Right lobe of liver (tissue), 6 donors: ENCODE results near the gene TMEM151B. TPM values are rescaled to one million over a fixed set of nuclear protein-coding genes. Genes with fewer than 3 reads are reported as not detected.

Experiments used
- ATAC-seq, 4 donors: fragments of 200-7000 bp; cut with Tn5 transposase; one replicate each; pipeline ENCODE4 v1.9.1; 2020; ENCODE audit warnings: mild to moderate bottlenecking in 4 of 4, moderate library complexity in 4 of 4
- DNase-seq, 3 donors: peaks; one replicate each; pipeline ENCODE4 v3.0.0-alpha.2; 2020
- H3K27ac ChIP-seq, 3 donors: fragments of 200-600 bp; one replicate each; pipeline ENCODE4 v1.8.0; 2022
- H3K27me3 ChIP-seq, 2 donors: fragments of 200-600 bp; one replicate each; pipeline ENCODE4 v1.8.0; 2022
- H3K36me3 ChIP-seq, 4 donors: fragments of 200-600 bp; sonication (generic) in 1 of 4; one replicate each; pipeline versions ENCODE4 v1.5.1 to v1.8.0; 2017 to 2022; ENCODE audit warnings: control low read depth in 1 of 4
- H3K4me1 ChIP-seq, 4 donors: fragments of 200-600 bp; sonication (generic) in 1 of 4; one replicate each; pipeline versions ENCODE4 v1.5.1 to v1.8.0; 2017 to 2022; ENCODE audit warnings: control low read depth in 1 of 4
- H3K4me3 ChIP-seq, 3 donors: fragments of 200-600 bp; one replicate each; pipeline ENCODE4 v1.8.0; 2022
- H3K9me3 ChIP-seq, 4 donors: fragments of 200-600 bp; sonication (generic) in 1 of 4; one replicate each; pipeline versions ENCODE4 v1.5.1 to v1.8.0; 2017 to 2022; ENCODE audit warnings: control low read depth in 1 of 4
- POLR2A ChIP-seq: fragments of 450-650 bp; IDR thresholded peaks from one replicate; pipeline ENCODE4 v1.6.1; 2017; ENCODE audit warnings: antibody characterized with exemption, mild to moderate bottlenecking
- WGBS: methylation state at CpG from one replicate; pipeline ENCODE4 v1.1.6; 2018; ENCODE audit warnings: low coverage, low lambda C conversion rate; ENCODE audit not compliant: insufficient coverage; ENCODE audit errors: missing lambda C conversion rate; 5-methylcytosine and 5-hydroxymethylcytosine counted together
- intact Hi-C, 2 donors: fragments of 100-400 bp; cut with DNase I; formaldehyde crosslinking; loops; one replicate each; pipeline versions ENCODE4 v1.11.2 to v1.14.1; 2022
- microRNA counts: library from miRNA; unstranded; fragments of <30 nt; microRNA quantifications from one replicate; lab custom pipeline; 2016
- total RNA-seq, 6 experiments: library from RNA; depleted of rRNA in 2 of 6; stranded (reverse); fragments of >200 nt in 2 of 6; fragmentation: NEBNext Ultra II Directional in 3 of 6; extraction: Animal tissue kit (Norgen Biotek cat#: 25700) in 3 of 6; gene quantifications; one replicate each; pipeline versions ENCODE4 v1.1.0 to v1.2.4, GENCODE V29; 2016 to 2023
- TF ChIP-seq, protein P1 (sequence below), 4 donors: fragments of 200-600 bp in 3 of 4; fragments of 450-650 bp in 1 of 4; IDR thresholded peaks; one replicate each; pipeline versions ENCODE4 v1.5.1 to v1.8.0; 2016 to 2022; ENCODE audit warnings: antibody characterized with exemption in 4 of 4, mild to moderate bottlenecking in 2 of 4
- donor health status: DM: no; HTN: yes; CAD: no.
- donor health status: DM: no; HTN: no; CAD: no.
- donor health status: DM: no; HTN: no; CAD: no.
- donor health status: DM: no; HTN: yes; CAD: no.
- donor health status: DM: no; HTN: yes; CAD: no.

The TMEM151B gene
- total RNA-seq, 6 experiments from 2014 or later: not detected

DNA sequence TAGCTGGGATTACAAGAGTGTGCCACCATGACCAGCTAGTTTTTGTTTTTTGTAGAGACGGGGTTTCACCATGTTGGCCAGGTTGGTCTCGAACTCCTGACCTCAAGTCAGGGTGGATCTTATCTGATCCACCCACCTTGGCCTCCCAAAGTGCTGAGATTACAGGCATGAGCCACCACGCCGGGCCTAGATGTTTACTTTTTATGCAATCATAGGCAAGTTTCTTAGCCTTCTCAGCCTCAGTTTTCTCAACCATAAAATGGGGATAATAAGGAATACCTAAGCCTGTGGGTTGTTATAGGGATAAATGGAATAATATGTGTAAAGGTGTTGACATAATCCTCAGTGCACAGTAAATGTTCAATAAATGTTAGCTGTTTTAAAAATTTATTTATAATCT is 82.0 kb downstream of the TMEM151B start:
- no peaks in the 10 kb centered on the region for H3K27me3 ChIP-seq
- TF ChIP-seq, protein P1, sequence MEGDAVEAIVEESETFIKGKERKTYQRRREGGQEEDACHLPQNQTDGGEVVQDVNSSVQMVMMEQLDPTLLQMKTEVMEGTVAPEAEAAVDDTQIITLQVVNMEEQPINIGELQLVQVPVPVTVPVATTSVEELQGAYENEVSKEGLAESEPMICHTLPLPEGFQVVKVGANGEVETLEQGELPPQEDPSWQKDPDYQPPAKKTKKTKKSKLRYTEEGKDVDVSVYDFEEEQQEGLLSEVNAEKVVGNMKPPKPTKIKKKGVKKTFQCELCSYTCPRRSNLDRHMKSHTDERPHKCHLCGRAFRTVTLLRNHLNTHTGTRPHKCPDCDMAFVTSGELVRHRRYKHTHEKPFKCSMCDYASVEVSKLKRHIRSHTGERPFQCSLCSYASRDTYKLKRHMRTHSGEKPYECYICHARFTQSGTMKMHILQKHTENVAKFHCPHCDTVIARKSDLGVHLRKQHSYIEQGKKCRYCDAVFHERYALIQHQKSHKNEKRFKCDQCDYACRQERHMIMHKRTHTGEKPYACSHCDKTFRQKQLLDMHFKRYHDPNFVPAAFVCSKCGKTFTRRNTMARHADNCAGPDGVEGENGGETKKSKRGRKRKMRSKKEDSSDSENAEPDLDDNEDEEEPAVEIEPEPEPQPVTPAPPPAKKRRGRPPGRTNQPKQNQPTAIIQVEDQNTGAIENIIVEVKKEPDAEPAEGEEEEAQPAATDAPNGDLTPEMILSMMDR (IDR thresholded peaks at IDR 0.05): no peak
- TF ChIP-seq POLR2A: no peak
- intact Hi-C loops: no loop called here
- no peak for DNase-seq
- no peaks in the 10 kb centered on the region for H3K9me3 ChIP-seq
- no peaks in the 10 kb centered on the region for H3K36me3 ChIP-seq
- peaks cover 0 to 15% (median 2%) of the 10 kb centered on the region in 4 donors for H3K4me1 ChIP-seq
- WGBS: 36% methylated on average over 2 of the region's 4 CpGs
- H3K27ac ChIP-seq: no peak overlapping the region
- ATAC-seq: no peak
- no peak overlapping the region for H3K4me3 ChIP-seq

DNA sequence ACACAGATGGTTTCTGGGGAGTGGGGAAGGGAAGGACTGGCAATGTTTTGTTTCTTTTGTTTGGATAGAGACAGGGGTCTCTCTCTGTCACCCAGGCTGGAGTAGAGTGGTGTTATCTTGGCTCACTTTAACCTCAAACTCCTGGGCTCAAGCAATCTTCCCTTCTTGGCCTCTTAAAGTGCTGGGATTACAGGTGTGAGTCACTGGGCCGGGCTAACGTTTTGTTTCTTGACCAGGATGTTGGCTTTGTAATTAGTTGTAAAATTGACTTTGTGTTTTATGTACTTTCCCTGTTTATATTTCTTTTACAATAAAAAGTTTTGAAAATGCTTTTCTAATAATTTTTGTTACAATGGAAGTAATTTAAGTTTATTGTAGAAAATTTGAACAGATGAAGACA is 83.1 kb downstream of the TMEM151B start:
- H3K36me3 ChIP-seq: no peaks in the 10 kb centered on the region
- ATAC-seq (no peak), DNase-seq (no peak)
- H3K9me3 ChIP-seq: no peaks in the 10 kb centered on the region
- H3K27me3 ChIP-seq: no peaks in the 10 kb centered on the region
- peaks cover 0 to 15% (median 2%) of the 10 kb centered on the region in 4 donors for H3K4me1 ChIP-seq
- TF ChIP-seq, protein P1 (IDR thresholded peaks at IDR 0.05): no peak
- TF ChIP-seq POLR2A: no peak
- 56% methylated on average over 1 of the region's 2 CpGs for WGBS
- no peak overlapping the region for H3K4me3 ChIP-seq
- intact Hi-C loops: no loop called here
- no peak overlapping the region for H3K27ac ChIP-seq

DNA sequence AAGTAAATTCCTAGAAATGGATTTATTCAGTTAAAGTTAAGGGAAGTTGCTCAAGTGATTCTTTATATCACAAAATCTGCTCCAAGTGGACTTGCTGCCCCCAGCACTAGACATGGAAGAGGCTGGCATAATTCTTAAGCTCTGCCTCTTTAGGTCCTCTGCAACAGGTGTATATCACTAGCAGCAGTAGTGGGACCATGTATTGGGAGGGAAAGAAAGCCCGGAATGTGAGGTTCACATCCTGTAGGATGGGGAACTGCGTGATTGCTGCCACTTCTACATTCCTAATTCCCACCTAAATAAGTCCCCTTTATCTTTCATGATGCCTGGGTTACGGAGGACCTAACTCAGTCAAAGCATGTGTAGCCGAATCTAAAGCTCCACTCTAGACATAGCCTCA is 85.4 kb downstream of the TMEM151B start:
- H3K9me3 ChIP-seq: no peaks in the 10 kb centered on the region
- no peak for DNase-seq
- H3K27me3 ChIP-seq: no peaks in the 10 kb centered on the region
- 77% methylated on average over 4 of the region's 4 CpGs for WGBS
- H3K4me1 ChIP-seq: peaks cover 0 to 7% (median 0%) of the 10 kb centered on the region in 4 donors
- H3K4me3 ChIP-seq: no peak overlapping the region
- no peaks in the 10 kb centered on the region for H3K36me3 ChIP-seq
- H3K27ac ChIP-seq: no peak overlapping the region
- intact Hi-C loops: no loop called here
- no peak for ATAC-seq
- TF ChIP-seq, protein P1 (IDR thresholded peaks at IDR 0.05): no peak
- no peak for TF ChIP-seq POLR2A

DNA sequence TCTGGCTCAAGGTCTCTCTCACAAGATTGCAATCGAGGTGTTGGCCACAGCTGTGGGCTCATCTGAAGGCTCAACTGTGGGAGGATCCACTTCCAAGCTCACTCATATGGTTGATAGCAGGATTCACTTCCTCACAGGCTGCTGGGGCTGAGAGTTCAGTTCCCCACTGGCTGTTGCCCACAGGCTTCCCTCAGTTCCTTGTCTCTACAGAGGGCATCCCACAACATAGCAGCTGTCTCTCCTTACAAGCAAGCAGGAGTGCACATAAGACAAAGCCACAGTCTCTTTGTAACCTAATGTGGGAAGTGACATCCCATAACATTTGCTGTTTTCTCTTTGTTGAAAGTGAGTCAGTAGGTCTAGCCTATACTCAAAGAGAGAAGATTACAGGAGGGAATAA is 86.2 kb downstream of the TMEM151B start:
- H3K36me3 ChIP-seq: no peaks in the 10 kb centered on the region
- no peaks in the 10 kb centered on the region for H3K27me3 ChIP-seq
- H3K4me3 ChIP-seq: no peak overlapping the region
- no peaks in the 10 kb centered on the region for H3K9me3 ChIP-seq
- no peaks in the 10 kb centered on the region for H3K4me1 ChIP-seq
- TF ChIP-seq, protein P1 (IDR thresholded peaks at IDR 0.05): no peak
- TF ChIP-seq POLR2A: no peak
- no peak for ATAC-seq
- DNase-seq: no peak
- no peak overlapping the region for H3K27ac ChIP-seq
- 38% methylated on average over 1 of the region's 1 CpG for WGBS
- intact Hi-C loops: no loop called here

MicroRNAs within 50 kb of the gene (microRNA counts, 767-probe panel; counts per million panel counts)
- 237 counts per million for microRNA hsa-miR-4647 (lab: Ali Mortazavi, UCI)

Other genes with a start within 250 kb of the TMEM151B start
- 10 to 100 TPM; 26.5 to 70.0 (median 35.4) TPM for gene MRPL14, start 143.0 kb upstream of the TMEM151B start, total RNA-seq
- 10 to 100 TPM; 30.6 to 41.0 (median 36.8) TPM for gene TMEM63B, start 142.9 kb upstream of the TMEM151B start, total RNA-seq
- under 1 TPM in 2 of 6 experiments, not detected in 4; 0.22 to 0.31 TPM for gene CAPN11, start 111.6 kb upstream of the TMEM151B start, total RNA-seq
- not detected for gene MYMX, start 53.5 kb upstream of the TMEM151B start, total RNA-seq
- 10 to 100 TPM; 27.4 to 51.3 (median 31.4) TPM for gene SLC29A1, start 46.9 kb upstream of the TMEM151B start, total RNA-seq
- gene HSP90AB1, start 23.3 kb upstream of the TMEM151B start, total RNA-seq: 100 to 1,000 TPM; 183 to 566 (median 345) TPM
- gene SLC35B2, start 12.9 kb upstream of the TMEM151B start, total RNA-seq: 10 to 100 TPM; 15.1 to 29.0 (median 20.9) TPM
- gene NFKBIE, start 4.9 kb upstream of the TMEM151B start, total RNA-seq: 10 to 100 TPM in 3 of 6 experiments, 1 to 10 TPM in 3; 2.5 to 30.2 (median 10.8) TPM
- 1 to 10 TPM; 5.5 to 9.8 (median 7.0) TPM for gene AARS2, start 42.9 kb downstream of the TMEM151B start, total RNA-seq
- gene SPATS1, start 72.2 kb downstream of the TMEM151B start, total RNA-seq: not detected
- 10 to 100 TPM in 5 of 6 experiments, 1 to 10 TPM in 1; 9.2 to 13.0 (median 11.2) TPM for gene CDC5L, start 117.3 kb downstream of the TMEM151B start, total RNA-seq